Right cardiac atrium (tissue), 5 donors: ENCODE data around the gene PMM2. TPM values are rescaled to one million over a fixed set of nuclear protein-coding genes. Genes with fewer than 3 reads are reported as not detected.

Experiments
- ATAC-seq, 2 donors: fragments of 200-7000 bp; cut with Tn5 transposase; one replicate each; pipeline versions ENCODE4 v1.8.0 to v1.9.1; 2020; ENCODE audit warnings: moderate library complexity in 2 of 2, mild to moderate bottlenecking in 1 of 2
- DNase-seq, 3 donors: peaks; one replicate each; pipeline ENCODE4 v3.0.0-alpha.2; 2020
- H3K27ac ChIP-seq: one replicate; pipeline ENCODE4 v1.5.1; 2013; ENCODE audit warnings: mild to moderate bottlenecking, low read length, control low read depth, moderate library complexity
- H3K27me3 ChIP-seq: one replicate; pipeline ENCODE4 v1.6.1; 2013; ENCODE audit not compliant: control insufficient read depth, insufficient read depth
- H3K4me1 ChIP-seq: one replicate; pipeline ENCODE4 v1.6.1; 2013; ENCODE audit warnings: low read length; ENCODE audit not compliant: control insufficient read depth, insufficient read depth
- H3K4me3 ChIP-seq: one replicate; pipeline ENCODE4 v1.5.1; 2013; ENCODE audit warnings: low read length, control low read depth
- H3K9me3 ChIP-seq: one replicate; pipeline ENCODE4 v1.6.1; 2013; ENCODE audit warnings: low read length; ENCODE audit not compliant: control insufficient read depth
- WGBS: extraction: QIAGEN DNeasy Blood & Tissue Kit; methylation state at CpG from one replicate; pipeline ENCODE4 v1.1.7; 2013; 5-methylcytosine and 5-hydroxymethylcytosine counted together
- intact Hi-C, 4 donors: fragments of 100-400 bp; cut with DNase I; formaldehyde crosslinking; loops; one replicate each; pipeline versions ENCODE4 v1.11.0 to v1.14.0; 2022 to 2023
- polyA plus RNA-seq: library from polyadenylated mRNA; stranded (reverse); fragments of 200-250 nt; gene quantifications from one replicate; pipeline ENCODE4 v1.2.3, GENCODE V29; 2013
- total RNA-seq, 4 donors: library from RNA; stranded (reverse); fragmentation: NEBNext Ultra II Directional; extraction: Animal tissue kit (Norgen Biotek cat#: 25700); gene quantifications; one replicate each; pipeline ENCODE4 v1.2.1, GENCODE V29; 2021
- donor health status: healthy with polysubstance abuse.
- donor health status: DM: no; HTN: yes; CAD: no.
- donor health status: DM: no; HTN: no; CAD: no.
- donor health status: DM: no; HTN: yes; CAD: no; lungs with severe emphysema.
- donor health status: DM: yes; HTN: yes; CAD: no.

PMM2 gene
- total and polyA plus RNA-seq, 5 donors: 10.5 to 29.4 (median 12.8) TPM

- no peak overlapping the region for H3K4me3 ChIP-seq
- H3K4me1 ChIP-seq: peaks cover 2% of the 10 kb centered on the region
- H3K27me3 ChIP-seq: no peaks in the 10 kb centered on the region
- no peaks in the 10 kb centered on the region for H3K9me3 ChIP-seq
- ATAC-seq: no peak
- H3K27ac ChIP-seq: no peak overlapping the region
- DNase-seq: peak in 2 of 3 donors; percentile 37 to 63
- WGBS: 88% methylated on average over 23 of the region's 23 CpGs
- intact Hi-C loops: loop anchor here in 2 of 4 donors (10.0 kb wide), 2 partner anchors 234 to 324 kb away; no protein-coding TSS in a partner anchor
These were observed 91.6 kb downstream of the PMM2 start for GRCh38 chr16:8888951-8889892.

DNA sequence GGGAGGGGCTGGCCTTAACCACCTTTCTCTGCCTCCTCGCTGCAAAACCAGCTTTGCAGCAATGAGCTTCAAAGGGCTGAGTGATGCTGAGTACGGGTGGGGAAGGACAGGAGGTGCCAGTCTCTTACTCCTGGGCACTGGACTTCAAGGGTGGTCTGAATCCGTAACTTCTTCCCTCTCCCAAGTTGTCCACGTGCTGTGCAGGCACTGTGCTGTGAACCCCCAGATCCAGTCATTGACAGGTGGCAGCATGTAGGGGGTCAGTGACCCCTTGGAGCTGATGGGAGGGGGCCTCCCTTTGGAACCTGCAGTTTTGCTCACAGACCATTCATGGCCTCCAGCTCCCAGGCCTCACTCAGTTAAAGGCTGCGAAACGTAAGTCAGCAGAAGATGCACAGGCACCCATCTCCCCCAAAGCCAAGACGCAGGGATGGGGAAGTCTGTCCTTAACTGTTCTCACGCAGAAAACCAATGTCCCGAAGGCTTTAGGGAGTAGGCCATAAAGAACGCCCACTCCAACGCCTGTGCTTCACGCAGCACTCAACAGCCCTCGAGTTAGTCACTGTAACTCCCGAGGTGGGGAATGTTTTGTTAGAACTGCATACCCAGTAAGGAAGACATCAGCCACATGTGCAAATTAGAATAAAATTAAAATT, 92.4 kb downstream of the PMM2 start:
- intact Hi-C loops: loop anchor here in 2 of 4 donors (10.0 kb wide), 2 partner anchors 235 to 325 kb away; no protein-coding TSS in a partner anchor
- H3K9me3 ChIP-seq: no peaks in the 10 kb centered on the region

GRCh38 chr16:8890549-8890921, 92.9 kb downstream of the PMM2 start:
- Histone ChIP-seq H3K9me3 (no peaks in the 10 kb centered on the region), H3K27me3 (no peaks in the 10 kb centered on the region), H3K4me1 (peaks cover 2% of the 10 kb centered on the region), H3K4me3 (no peak overlapping the region), H3K27ac (no peak overlapping the region)
- intact Hi-C loops: no loop called here
- DNase-seq (no peak), ATAC-seq (no peak)
- WGBS: 68% methylated on average over 5 of the region's 5 CpGs

More for the DNA sequence above, 92.4 kb downstream of the PMM2 start:
- H3K27ac ChIP-seq: no peak overlapping the region
- ATAC-seq (no peak), DNase-seq (no peak)
- H3K27me3 ChIP-seq: no peaks in the 10 kb centered on the region
- 75% methylated on average over 14 of the region's 14 CpGs for WGBS
- peaks cover 2% of the 10 kb centered on the region for H3K4me1 ChIP-seq
- no peak overlapping the region for H3K4me3 ChIP-seq

GRCh38 chr16:8892101-8892575, 94.5 kb downstream of the PMM2 start:
- ATAC-seq: peak in 1 of 2 donors; percentile 45
- intact Hi-C loops: no loop called here
- Histone ChIP-seq H3K27ac (no peak overlapping the region), H3K4me3 (no peak overlapping the region), H3K9me3 (no peaks in the 10 kb centered on the region), H3K4me1 (peaks cover 2% of the 10 kb centered on the region), H3K27me3 (no peaks in the 10 kb centered on the region)
- WGBS: 70% methylated on average over 16 of the region's 16 CpGs
- no peak for DNase-seq

DNA sequence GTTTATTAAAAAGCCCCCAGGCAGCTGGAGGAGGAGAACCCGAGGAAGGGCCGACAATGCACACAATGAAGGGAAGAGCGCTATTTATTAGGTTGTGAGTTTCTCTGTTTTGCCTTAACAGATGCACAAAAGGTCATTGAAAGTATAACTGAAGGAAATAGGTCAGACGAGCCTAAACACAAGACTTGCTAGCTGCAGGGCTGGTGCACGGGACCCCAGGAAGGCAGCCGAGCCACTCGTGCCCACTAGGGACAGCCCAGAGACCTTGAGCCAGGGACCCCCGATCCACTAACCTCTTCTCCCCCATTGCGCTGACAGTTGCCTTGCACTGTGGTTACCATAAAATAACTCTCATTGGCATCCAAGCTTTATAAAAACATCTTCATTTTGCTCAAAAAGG, 95.8 kb downstream of the PMM2 start:
- H3K27ac ChIP-seq: no peak overlapping the region
- ATAC-seq (no peak), DNase-seq (no peak)
- 78% methylated on average over 9 of the region's 9 CpGs for WGBS
- no peaks in the 10 kb centered on the region for H3K9me3 ChIP-seq
- no peaks in the 10 kb centered on the region for H3K27me3 ChIP-seq
- intact Hi-C loops: no loop called here
- H3K4me3 ChIP-seq: no peak overlapping the region
- H3K4me1 ChIP-seq: no peaks in the 10 kb centered on the region

DNA sequence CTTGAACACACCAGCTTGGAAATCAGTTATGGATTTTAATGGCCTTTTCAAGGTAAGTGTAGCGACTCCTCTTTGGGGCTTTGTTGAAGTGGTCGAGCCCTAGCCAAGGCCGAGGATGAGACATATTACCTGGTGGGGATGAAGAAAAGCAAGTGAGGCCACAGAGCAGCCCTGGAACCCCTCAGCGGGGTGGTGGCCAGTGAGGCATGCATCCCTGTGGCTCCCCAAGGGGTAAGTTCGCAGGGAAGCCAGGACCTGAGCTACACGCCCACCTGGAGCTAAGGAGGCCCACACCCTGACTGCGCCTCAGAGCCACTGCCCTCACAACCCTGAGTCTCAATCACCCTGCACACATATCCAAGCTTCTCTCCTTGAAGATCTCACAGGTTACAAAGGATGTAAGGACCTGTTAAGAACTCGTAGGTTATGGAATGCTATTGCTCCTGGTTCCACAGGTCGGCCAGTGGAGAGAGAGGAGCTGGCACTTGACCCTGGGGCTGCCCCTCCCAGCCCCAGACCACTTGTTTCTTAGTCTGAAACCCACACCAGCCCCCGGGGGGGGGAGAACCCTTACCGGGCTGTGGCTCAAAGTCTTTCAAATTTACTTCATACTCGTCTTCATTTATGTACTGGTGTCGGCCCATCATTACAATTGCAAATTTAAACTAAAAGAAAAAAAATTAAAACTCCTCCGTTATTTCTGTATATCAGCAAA, 96.5 kb downstream of the PMM2 start:
- Histone ChIP-seq H3K4me3 (no peak overlapping the region), H3K27me3 (no peaks in the 10 kb centered on the region), H3K27ac (no peak overlapping the region), H3K4me1 (no peaks in the 10 kb centered on the region), H3K9me3 (no peaks in the 10 kb centered on the region)
- intact Hi-C loops: no loop called here
- no peak for ATAC-seq
- WGBS: 89% methylated on average over 14 of the region's 14 CpGs
- no peak for DNase-seq

- Histone ChIP-seq H3K27ac (no peak overlapping the region), H3K27me3 (no peaks in the 10 kb centered on the region), H3K4me3 (no peak overlapping the region), H3K4me1 (no peaks in the 10 kb centered on the region), H3K9me3 (no peaks in the 10 kb centered on the region)
- 94% methylated on average over 21 of the region's 21 CpGs for WGBS
- DNase-seq (no peak), ATAC-seq (no peak)
- intact Hi-C loops: no loop called here
These were observed 97.2 kb downstream of the PMM2 start for GRCh38 chr16:8894736-8895334.

DNA sequence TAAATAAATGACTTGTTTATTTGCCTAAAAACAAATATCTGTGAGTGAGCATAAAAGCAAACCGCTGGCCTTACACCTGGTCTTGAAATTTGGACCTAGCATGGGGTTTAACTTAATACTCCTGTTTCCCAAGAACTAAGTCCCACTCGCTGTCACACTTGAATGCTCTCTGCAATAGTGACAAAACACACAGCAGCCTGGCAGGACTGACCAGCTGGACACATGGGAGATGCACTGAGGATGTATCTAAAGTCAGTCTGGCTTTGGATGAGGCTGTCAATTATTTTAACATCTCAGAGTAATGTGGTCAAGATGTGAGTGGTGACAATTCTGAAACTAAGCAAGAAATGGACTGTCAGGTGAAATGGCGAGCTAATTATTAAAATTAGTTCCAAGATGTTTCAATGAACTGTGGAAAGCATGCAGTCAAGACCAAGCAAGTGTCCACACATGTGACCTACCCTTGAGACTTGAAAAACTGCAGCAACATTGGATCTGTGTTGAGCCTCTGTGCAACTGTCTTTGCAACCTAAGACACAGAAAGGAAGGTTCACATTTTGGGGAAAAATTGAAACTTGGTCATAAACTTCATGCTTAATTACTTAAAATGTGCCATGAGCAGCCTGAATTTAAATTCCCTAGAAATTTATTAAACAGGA, 101.2 kb downstream of the PMM2 start:
- H3K4me3 ChIP-seq: no peak overlapping the region
- H3K4me1 ChIP-seq: no peaks in the 10 kb centered on the region
- ATAC-seq (no peak), DNase-seq (no peak)
- intact Hi-C loops: no loop called here
- H3K27ac ChIP-seq: no peak overlapping the region
- no peaks in the 10 kb centered on the region for H3K9me3 ChIP-seq
- no peaks in the 10 kb centered on the region for H3K27me3 ChIP-seq
- 98% methylated on average over 3 of the region's 3 CpGs for WGBS
